Right lobe of liver (tissue), 6 donors: ENCODE measurements around the gene TENT4B. TPM values are rescaled to one million over a fixed set of nuclear protein-coding genes. Genes with fewer than 3 reads are reported as not detected.

Experiments
- ATAC-seq, 4 donors: fragments of 200-7000 bp; cut with Tn5 transposase; one replicate each; pipeline ENCODE4 v1.9.1; 2020; ENCODE audit warnings: mild to moderate bottlenecking in 4 of 4, moderate library complexity in 4 of 4
- DNase-seq, 3 donors: peaks; one replicate each; pipeline ENCODE4 v3.0.0-alpha.2; 2020
- H3K27ac ChIP-seq, 3 donors: fragments of 200-600 bp; one replicate each; pipeline ENCODE4 v1.8.0; 2022
- H3K27me3 ChIP-seq, 2 donors: fragments of 200-600 bp; one replicate each; pipeline ENCODE4 v1.8.0; 2022
- H3K36me3 ChIP-seq, 4 donors: fragments of 200-600 bp; sonication (generic) in 1 of 4; one replicate each; pipeline versions ENCODE4 v1.5.1 to v1.8.0; 2017 to 2022; ENCODE audit warnings: control low read depth in 1 of 4
- H3K4me1 ChIP-seq, 4 donors: fragments of 200-600 bp; sonication (generic) in 1 of 4; one replicate each; pipeline versions ENCODE4 v1.5.1 to v1.8.0; 2017 to 2022; ENCODE audit warnings: control low read depth in 1 of 4
- H3K4me3 ChIP-seq, 3 donors: fragments of 200-600 bp; one replicate each; pipeline ENCODE4 v1.8.0; 2022
- H3K9me3 ChIP-seq, 4 donors: fragments of 200-600 bp; sonication (generic) in 1 of 4; one replicate each; pipeline versions ENCODE4 v1.5.1 to v1.8.0; 2017 to 2022; ENCODE audit warnings: control low read depth in 1 of 4
- CTCF ChIP-seq, 4 donors: fragments of 200-600 bp in 3 of 4; fragments of 450-650 bp in 1 of 4; IDR thresholded peaks; one replicate each; pipeline versions ENCODE4 v1.5.1 to v1.8.0; 2016 to 2022; ENCODE audit warnings: antibody characterized with exemption in 4 of 4, mild to moderate bottlenecking in 2 of 4
- POLR2A ChIP-seq: fragments of 450-650 bp; IDR thresholded peaks from one replicate; pipeline ENCODE4 v1.6.1; 2017; ENCODE audit warnings: antibody characterized with exemption, mild to moderate bottlenecking
- WGBS: methylation state at CpG from one replicate; pipeline ENCODE4 v1.1.6; 2018; ENCODE audit warnings: low coverage, low lambda C conversion rate; ENCODE audit not compliant: insufficient coverage; ENCODE audit errors: missing lambda C conversion rate; 5-methylcytosine and 5-hydroxymethylcytosine counted together
- intact Hi-C, 2 donors: fragments of 100-400 bp; cut with DNase I; formaldehyde crosslinking; loops; one replicate each; pipeline versions ENCODE4 v1.11.2 to v1.14.1; 2022
- total RNA-seq, 6 experiments: library from RNA; depleted of rRNA in 2 of 6; stranded (reverse); fragments of >200 nt in 2 of 6; fragmentation: NEBNext Ultra II Directional in 3 of 6; extraction: Animal tissue kit (Norgen Biotek cat#: 25700) in 3 of 6; gene quantifications; one replicate each; pipeline versions ENCODE4 v1.1.0 to v1.2.4, GENCODE V29; 2016 to 2023
- donor health status: DM: no; HTN: yes; CAD: no.
- donor health status: DM: no; HTN: no; CAD: no.
- donor health status: DM: no; HTN: no; CAD: no.
- donor health status: DM: no; HTN: yes; CAD: no.
- donor health status: DM: no; HTN: yes; CAD: no.

TENT4B gene
- total RNA-seq, 6 experiments from 2014 or later, result 7.2 to 13.2 (median 9.3) TPM

- no peaks in the 10 kb centered on the region for H3K27me3 ChIP-seq
- intact Hi-C loops, result no loop called here
- WGBS, result 96% methylated on average over 3 of the region's 3 CpGs
- no peak overlapping the region for H3K27ac ChIP-seq
- no peak for TF ChIP-seq CTCF (IDR thresholded peaks at IDR 0.05)
- TF ChIP-seq POLR2A, result no peak
- peaks cover 0 to 91% (median 14%) of the 10 kb centered on the region in 4 donors for H3K36me3 ChIP-seq
- H3K4me3 ChIP-seq, result no peak overlapping the region
- H3K9me3 ChIP-seq, result no peaks in the 10 kb centered on the region
- H3K4me1 ChIP-seq, result no peaks in the 10 kb centered on the region
- no peak for DNase-seq
- ATAC-seq, result no peak
Observed at GRCh38 chr16:50224286-50224685, 71.2 kb downstream of the TENT4B start.

GRCh38 chr16:50227120-50227519 is 74.0 kb downstream of the TENT4B start:
- Histone ChIP-seq H3K27ac (no peak overlapping the region), H3K4me1 (no peaks in the 10 kb centered on the region), H3K9me3 (no peaks in the 10 kb centered on the region), H3K36me3 (peaks cover 0 to 86% (median 14%) of the 10 kb centered on the region in 4 donors), H3K4me3 (no peak overlapping the region), H3K27me3 (no peaks in the 10 kb centered on the region)
- TF ChIP-seq CTCF (IDR thresholded peaks at IDR 0.05), result no peak
- no peak for TF ChIP-seq POLR2A
- no peak for DNase-seq
- ATAC-seq, result no peak
- intact Hi-C loops, result no loop called here
- 83% methylated on average over 2 of the region's 3 CpGs for WGBS

- DNase-seq (no peak), ATAC-seq (no peak)
- Histone ChIP-seq H3K4me1 (no peaks in the 10 kb centered on the region), H3K36me3 (peaks cover 0 to 80% (median 12%) of the 10 kb centered on the region in 4 donors), H3K4me3 (no peak overlapping the region), H3K9me3 (no peaks in the 10 kb centered on the region), H3K27ac (no peak overlapping the region), H3K27me3 (no peaks in the 10 kb centered on the region)
- WGBS, result 83% methylated on average over 8 of the region's 8 CpGs
- TF ChIP-seq POLR2A, result no peak
- TF ChIP-seq CTCF (IDR thresholded peaks at IDR 0.05), result no peak
- intact Hi-C loops, result no loop called here
Observed at GRCh38 chr16:50227665-50228064, 74.6 kb downstream of the TENT4B start.

GRCh38 chr16:50228364-50228868 is 75.3 kb downstream of the TENT4B start:
- H3K4me3 ChIP-seq, result no peak overlapping the region
- DNase-seq, result no peak
- H3K4me1 ChIP-seq, result no peaks in the 10 kb centered on the region
- ATAC-seq, result no peak
- intact Hi-C loops, result no loop called here
- H3K36me3 ChIP-seq, result peaks cover 0 to 73% (median 11%) of the 10 kb centered on the region in 4 donors
- 85% methylated on average over 3 of the region's 5 CpGs for WGBS
- no peaks in the 10 kb centered on the region for H3K27me3 ChIP-seq
- TF ChIP-seq POLR2A, result no peak
- TF ChIP-seq CTCF (IDR thresholded peaks at IDR 0.05), result no peak
- no peaks in the 10 kb centered on the region for H3K9me3 ChIP-seq
- H3K27ac ChIP-seq, result no peak overlapping the region
